ENCODE data around the gene PAK1. TPM values are rescaled to one million over a fixed set of nuclear protein-coding genes. Genes with fewer than 3 reads are reported as not detected.

The PAK1 gene
- total RNA-seq, 1 donor from 2014 or later, result 41.0 TPM

DNA sequence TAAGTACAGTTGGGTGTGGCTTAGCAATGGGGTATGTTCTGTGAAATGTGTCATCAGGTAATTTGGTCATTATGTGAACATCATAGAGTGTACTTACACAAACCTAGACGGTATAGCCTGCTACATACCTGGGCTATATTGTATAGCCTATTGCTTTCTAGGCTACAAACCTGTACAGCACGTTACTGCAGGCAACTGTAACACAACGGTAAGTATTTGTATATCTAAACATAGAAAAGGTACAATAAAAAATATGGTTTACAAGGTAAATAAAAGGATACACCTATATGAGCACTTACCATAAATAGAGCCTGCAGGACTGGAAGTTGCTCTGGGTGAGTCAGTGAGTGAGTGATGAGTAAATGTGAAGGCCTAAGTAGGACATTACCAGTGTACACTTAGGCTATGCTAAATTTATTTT, 99.3 kb downstream of the PAK1 start:
- Mint-ChIP-seq H3K36me3 (ENCODE audit: low read depth, unreplicated experiment) (peaks cover 10% of the 10 kb centered on the region), H3K4me3 (ENCODE audit: unreplicated experiment) (no peak overlapping the region), H3K4me1 (ENCODE audit: low read depth, unreplicated experiment) (peaks cover 21% of the 10 kb centered on the region), H3K27me3 (ENCODE audit: low read depth, unreplicated experiment) (no peaks in the 10 kb centered on the region), H3K9me3 (ENCODE audit: unreplicated experiment) (no peaks in the 10 kb centered on the region), H3K27ac (ENCODE audit: unreplicated experiment) (no peak overlapping the region)
- FAIRE-seq (peak; percentile 5), DNase-seq (ENCODE audit: low read depth) (peak; percentile 47)
- Histone ChIP-seq H3K36me3 (ENCODE audit: insufficient read depth, low read length) (peaks cover 2% of the 10 kb centered on the region), H3K9ac (ENCODE audit: low read length) (no peak overlapping the region), H3K27ac (ENCODE audit: low read depth, low read length) (peak overlapping the region; percentile 20), H3K4me1 (ENCODE audit: insufficient read depth, low read length) (peaks cover 25% of the 10 kb centered on the region), H3K27me3 (ENCODE audit: insufficient read depth, low read length) (no peaks in the 10 kb centered on the region), H3K9me3 (ENCODE audit: insufficient read depth, low read depth, low read length) (no peaks in the 10 kb centered on the region), H3K4me2 (ENCODE audit: low read length) (peak overlapping the region; percentile 35), H2AFZ (ENCODE audit: low read depth, low read length) (no peak overlapping the region), H3K79me2 (ENCODE audit: insufficient read depth, low read length) (no peaks in the 10 kb centered on the region), H3K4me3 (ENCODE audit: insufficient read depth, low read depth, low read length) (no peak overlapping the region), H4K20me1 (ENCODE audit: insufficient read depth, low read length) (no peaks in the 10 kb centered on the region)
- TF ChIP-seq, protein P1, sequence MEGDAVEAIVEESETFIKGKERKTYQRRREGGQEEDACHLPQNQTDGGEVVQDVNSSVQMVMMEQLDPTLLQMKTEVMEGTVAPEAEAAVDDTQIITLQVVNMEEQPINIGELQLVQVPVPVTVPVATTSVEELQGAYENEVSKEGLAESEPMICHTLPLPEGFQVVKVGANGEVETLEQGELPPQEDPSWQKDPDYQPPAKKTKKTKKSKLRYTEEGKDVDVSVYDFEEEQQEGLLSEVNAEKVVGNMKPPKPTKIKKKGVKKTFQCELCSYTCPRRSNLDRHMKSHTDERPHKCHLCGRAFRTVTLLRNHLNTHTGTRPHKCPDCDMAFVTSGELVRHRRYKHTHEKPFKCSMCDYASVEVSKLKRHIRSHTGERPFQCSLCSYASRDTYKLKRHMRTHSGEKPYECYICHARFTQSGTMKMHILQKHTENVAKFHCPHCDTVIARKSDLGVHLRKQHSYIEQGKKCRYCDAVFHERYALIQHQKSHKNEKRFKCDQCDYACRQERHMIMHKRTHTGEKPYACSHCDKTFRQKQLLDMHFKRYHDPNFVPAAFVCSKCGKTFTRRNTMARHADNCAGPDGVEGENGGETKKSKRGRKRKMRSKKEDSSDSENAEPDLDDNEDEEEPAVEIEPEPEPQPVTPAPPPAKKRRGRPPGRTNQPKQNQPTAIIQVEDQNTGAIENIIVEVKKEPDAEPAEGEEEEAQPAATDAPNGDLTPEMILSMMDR (IDR thresholded peaks at IDR 0.05; ENCODE audit: insufficient read depth, low read depth, low read length), result no peak
- no peak for TF ChIP-seq EZH2 (IDR thresholded peaks at IDR 0.05; ENCODE audit: insufficient read depth, low read length)

DNA sequence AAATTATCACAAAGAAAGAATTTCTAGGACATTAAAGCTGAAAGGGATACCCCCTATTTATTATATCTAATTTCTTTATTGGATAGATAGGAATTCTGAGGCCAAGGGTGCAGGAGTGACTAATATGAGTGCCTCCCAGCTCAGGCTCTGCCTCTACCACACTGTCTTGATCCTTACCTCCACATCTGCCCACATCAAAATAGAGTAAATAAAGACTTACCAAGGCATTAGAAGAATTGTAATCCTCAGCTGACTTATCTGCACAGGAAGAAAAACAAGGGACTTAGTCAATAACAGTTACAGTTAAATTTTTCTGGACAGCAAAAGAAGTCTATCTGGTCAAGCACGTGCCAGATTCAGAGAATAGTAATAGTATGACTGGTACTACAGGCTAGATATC, 99.8 kb downstream of the PAK1 start:
- H3K27me3 Mint-ChIP-seq (ENCODE audit: low read depth, unreplicated experiment), result no peaks in the 10 kb centered on the region
- H3K4me3 ChIP-seq (ENCODE audit: insufficient read depth, low read depth, low read length), result no peak overlapping the region
- H3K4me3 Mint-ChIP-seq (ENCODE audit: unreplicated experiment), result no peak overlapping the region
- no peaks in the 10 kb centered on the region for H3K9me3 Mint-ChIP-seq (ENCODE audit: unreplicated experiment)
- no peak overlapping the region for H3K27ac ChIP-seq (ENCODE audit: low read depth, low read length)
- peaks cover 10% of the 10 kb centered on the region for H3K36me3 Mint-ChIP-seq (ENCODE audit: low read depth, unreplicated experiment)
- H3K9me3 ChIP-seq (ENCODE audit: insufficient read depth, low read depth, low read length), result no peaks in the 10 kb centered on the region
- FAIRE-seq (no peak), DNase-seq (ENCODE audit: low read depth) (peak; percentile 46)
- peaks cover 2% of the 10 kb centered on the region for H3K36me3 ChIP-seq (ENCODE audit: insufficient read depth, low read length)
- no peaks in the 10 kb centered on the region for H4K20me1 ChIP-seq (ENCODE audit: insufficient read depth, low read length)
- no peak overlapping the region for H2AFZ ChIP-seq (ENCODE audit: low read depth, low read length)
- H3K79me2 ChIP-seq (ENCODE audit: insufficient read depth, low read length), result no peaks in the 10 kb centered on the region
- peaks cover 19% of the 10 kb centered on the region for H3K4me1 Mint-ChIP-seq (ENCODE audit: low read depth, unreplicated experiment)
- peaks cover 21% of the 10 kb centered on the region for H3K4me1 ChIP-seq (ENCODE audit: insufficient read depth, low read length)
- H3K4me2 ChIP-seq (ENCODE audit: low read length), result peak overlapping the region; percentile 35
- TF ChIP-seq EZH2 (IDR thresholded peaks at IDR 0.05; ENCODE audit: insufficient read depth, low read length), result no peak
- TF ChIP-seq, protein P1 (IDR thresholded peaks at IDR 0.05; ENCODE audit: insufficient read depth, low read depth, low read length), result no peak
- no peak overlapping the region for H3K9ac ChIP-seq (ENCODE audit: low read length)
- no peaks in the 10 kb centered on the region for H3K27me3 ChIP-seq (ENCODE audit: insufficient read depth, low read length)
- H3K27ac Mint-ChIP-seq (ENCODE audit: unreplicated experiment), result no peak overlapping the region

DNA sequence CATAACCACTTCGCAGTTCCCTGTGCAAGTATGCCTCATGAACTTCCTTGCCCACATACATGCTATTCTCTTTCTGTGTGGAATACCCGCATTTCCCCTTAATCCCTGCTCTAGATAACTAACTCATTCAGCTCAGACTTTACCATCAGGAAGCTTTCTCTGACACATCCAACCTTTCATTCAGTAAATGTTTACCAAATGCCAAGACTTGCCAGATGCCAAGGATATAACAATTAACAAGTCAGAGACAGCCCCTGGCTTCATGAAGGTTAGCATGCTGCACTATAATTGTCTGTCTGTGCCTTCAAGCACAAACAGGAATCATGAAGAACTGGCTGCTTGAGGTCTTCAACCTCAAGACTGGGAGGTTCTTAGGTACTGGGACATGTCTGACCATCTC, 101.2 kb downstream of the PAK1 start:
- Histone ChIP-seq H3K36me3 (ENCODE audit: insufficient read depth, low read length) (no peaks in the 10 kb centered on the region), H3K4me2 (ENCODE audit: low read length) (no peak overlapping the region), H3K9me3 (ENCODE audit: insufficient read depth, low read depth, low read length) (no peaks in the 10 kb centered on the region), H3K4me3 (ENCODE audit: insufficient read depth, low read depth, low read length) (no peak overlapping the region), H2AFZ (ENCODE audit: low read depth, low read length) (no peak overlapping the region), H3K27me3 (ENCODE audit: insufficient read depth, low read length) (no peaks in the 10 kb centered on the region), H3K27ac (ENCODE audit: low read depth, low read length) (no peak overlapping the region), H3K4me1 (ENCODE audit: insufficient read depth, low read length) (peaks cover 17% of the 10 kb centered on the region), H3K9ac (ENCODE audit: low read length) (no peak overlapping the region), H4K20me1 (ENCODE audit: insufficient read depth, low read length) (no peaks in the 10 kb centered on the region), H3K79me2 (ENCODE audit: insufficient read depth, low read length) (no peaks in the 10 kb centered on the region)
- Mint-ChIP-seq H3K4me3 (ENCODE audit: unreplicated experiment) (no peak overlapping the region), H3K27me3 (ENCODE audit: low read depth, unreplicated experiment) (no peaks in the 10 kb centered on the region), H3K36me3 (ENCODE audit: low read depth, unreplicated experiment) (peaks cover 3% of the 10 kb centered on the region), H3K4me1 (ENCODE audit: low read depth, unreplicated experiment) (peaks cover 18% of the 10 kb centered on the region), H3K27ac (ENCODE audit: unreplicated experiment) (no peak overlapping the region), H3K9me3 (ENCODE audit: unreplicated experiment) (no peaks in the 10 kb centered on the region)
- DNase-seq (ENCODE audit: low read depth) (no peak), FAIRE-seq (no peak)
- no peak for TF ChIP-seq EZH2 (IDR thresholded peaks at IDR 0.05; ENCODE audit: insufficient read depth, low read length)
- TF ChIP-seq, protein P1 (IDR thresholded peaks at IDR 0.05; ENCODE audit: insufficient read depth, low read depth, low read length), result no peak
